Neural cell (in vitro differentiated cells): ENCODE data around the gene TFB1M. TPM values are rescaled to one million over a fixed set of nuclear protein-coding genes. Genes with fewer than 3 reads are reported as not detected.

ENCODE experiments used
- H2AFZ ChIP-seq: fragments of 200-600, 300-800 bp; sonication (generic), shearing (Covaris generic); 2 replicates; pipeline ENCODE4 v1.6.0; 2014; ENCODE audit warnings: low read depth, mild to moderate bottlenecking, antibody characterized with exemption, low read length, moderate library complexity
- H3F3A ChIP-seq: fragments of 200-600 bp; shearing (Covaris generic); 2 replicates; pipeline ENCODE4 v1.6.1; 2016; ENCODE audit warnings: mild to moderate bottlenecking, moderate library complexity, mixed read lengths, antibody characterized with exemption, low read length; ENCODE audit not compliant: insufficient read depth, poor library complexity, severe bottlenecking
- H3K27ac ChIP-seq: fragments of 200-600, 300-800 bp; sonication (generic), shearing (Covaris generic); 2 replicates; pipeline ENCODE4 v1.5.1; 2014; ENCODE audit warnings: mild to moderate bottlenecking, low read length, moderate library complexity
- H3K27me3 ChIP-seq: fragments of 300-800, 200-600 bp; sonication (generic), shearing (Covaris generic); 2 replicates; pipeline ENCODE4 v1.6.0; 2014; ENCODE audit warnings: mild to moderate bottlenecking, low read depth, low read length, moderate library complexity; ENCODE audit not compliant: insufficient read depth
- H3K36me3 ChIP-seq: fragments of 300-800, 200-600 bp; sonication (generic), shearing (Covaris generic); 2 replicates; pipeline ENCODE4 v1.5.1; 2014; ENCODE audit warnings: mild to moderate bottlenecking, antibody characterized with exemption, low read length, moderate library complexity; ENCODE audit not compliant: insufficient read depth
- H3K4me2 ChIP-seq: fragments of 300-800, 200-600 bp; sonication (generic), shearing (Covaris generic); 2 replicates; pipeline ENCODE4 v1.6.0; 2014; ENCODE audit warnings: mild to moderate bottlenecking, low read length
- H3K4me3 ChIP-seq: fragments of 300-800, 200-600 bp; sonication (generic), shearing (Covaris generic); 2 replicates; pipeline ENCODE4 v1.5.1; 2014; ENCODE audit warnings: mild to moderate bottlenecking, low read length, moderate library complexity
- H3K79me2 ChIP-seq: fragments of 200-600 bp; shearing (Covaris generic); replicated peaks from 2 replicates; pipeline ENCODE4 v1.6.0; 2014; ENCODE audit warnings: mild to moderate bottlenecking, low read length, moderate library complexity; ENCODE audit not compliant: insufficient read depth
- H3K9ac ChIP-seq: fragments of 300-800, 200-600 bp; sonication (generic), shearing (Covaris generic); 2 replicates; pipeline ENCODE4 v1.6.1; 2016; ENCODE audit warnings: mild to moderate bottlenecking, low read length, mixed read lengths
- H3K9me2 ChIP-seq: fragments of 200-600 bp; shearing (Covaris generic); 2 replicates; pipeline ENCODE4 v1.6.1; 2016; ENCODE audit warnings: mild to moderate bottlenecking, low read length, mixed read lengths; ENCODE audit not compliant: insufficient read depth
- H3K9me3 ChIP-seq: fragments of 200-600, 300-800 bp; sonication (generic), shearing (Covaris generic); 2 replicates; pipeline ENCODE4 v1.6.1; 2016; ENCODE audit warnings: mild to moderate bottlenecking, mixed run types, low read length, moderate library complexity, mixed read lengths
- H4K20me1 ChIP-seq: fragments of 200-600 bp; shearing (Covaris generic); 2 replicates; pipeline ENCODE4 v1.6.1; 2016; ENCODE audit warnings: mild to moderate bottlenecking, mixed run types; ENCODE audit not compliant: insufficient read depth
- CTCF ChIP-seq: fragments of 450-650 bp; IDR thresholded peaks from 2 replicates; pipeline ENCODE4 v1.5.1; 2014; ENCODE audit warnings: antibody characterized with exemption, mild to moderate bottlenecking, moderate library complexity; ENCODE audit not compliant: poor library complexity, severe bottlenecking
- EP300 ChIP-seq: fragments of 450-650 bp; conservative IDR thresholded peaks from 2 replicates; pipeline ENCODE4 v1.6.1; 2014; ENCODE audit warnings: antibody characterized with exemption, mild to moderate bottlenecking, moderate library complexity; ENCODE audit not compliant: poor library complexity, severe bottlenecking
- EZH2 ChIP-seq: fragments of 200-600, 300-800 bp; shearing (Covaris generic), sonication (generic); IDR thresholded peaks from 2 replicates; pipeline ENCODE4 v1.6.1; 2014; ENCODE audit warnings: antibody characterized with exemption, low read length, borderline replicate concordance, mild to moderate bottlenecking; ENCODE audit not compliant: insufficient read depth, poor library complexity, severe bottlenecking
- MXI1 ChIP-seq: fragments of 450-650 bp; conservative IDR thresholded peaks from 2 replicates; pipeline ENCODE4 v1.6.1; 2014; ENCODE audit warnings: antibody characterized with exemption, mild to moderate bottlenecking; ENCODE audit not compliant: poor library complexity, severe bottlenecking
- POLR2AphosphoS5 ChIP-seq: IDR thresholded peaks from 2 replicates; pipeline ENCODE4 v1.6.1; 2012
- RAD21 ChIP-seq: fragments of 450-650 bp; conservative IDR thresholded peaks from 2 replicates; pipeline ENCODE4 v1.6.1; 2014; ENCODE audit warnings: antibody characterized with exemption, mild to moderate bottlenecking, moderate library complexity
- REST ChIP-seq: IDR thresholded peaks from 2 replicates; pipeline ENCODE4 v1.6.1; 2012; ENCODE audit warnings: borderline replicate concordance
- SMC3 ChIP-seq: fragments of 450-650 bp; conservative IDR thresholded peaks from 2 replicates; pipeline ENCODE4 v1.6.1; 2014; ENCODE audit warnings: antibody characterized with exemption, mild to moderate bottlenecking, moderate library complexity; ENCODE audit not compliant: poor library complexity
- TAF1 ChIP-seq: IDR thresholded peaks from 2 replicates; pipeline ENCODE4 v1.6.1; 2012; ENCODE audit warnings: low read depth
- polyA plus RNA-seq: library from polyadenylated mRNA; depleted of rRNA; stranded (reverse); fragments of >200 nt; gene quantifications from 2 replicates; pipeline ENCODE4 v1.2.3, GENCODE V29; 2014

Gene TFB1M
- polyA plus RNA-seq, 1 donor from 2014 or later, result 15.5 TPM

GRCh38 chr6:155215906-155216305, 98.4 kb downstream of the TFB1M start (continued):
- TF ChIP-seq CTCF, result no peak

GRCh38 chr6:155213611-155214372, 100.5 kb downstream of the TFB1M start:
- no peaks in the 10 kb centered on the region for H3K9me2 ChIP-seq
- H3K4me2 ChIP-seq, result no peak overlapping the region
- H2AFZ ChIP-seq, result no peak overlapping the region
- no peaks in the 10 kb centered on the region for H3K9me3 ChIP-seq
- H3K9ac ChIP-seq, result no peak overlapping the region
- TF ChIP-seq TAF1 (no peak), REST (no peak), SMC3 (no peak), RAD21 (no peak), POLR2AphosphoS5 (no peak), MXI1 (no peak), CTCF (no peak), EZH2 (no peak), EP300 (no peak)
- no peaks in the 10 kb centered on the region for H3F3A ChIP-seq
- H3K36me3 ChIP-seq, result no peaks in the 10 kb centered on the region
- H3K79me2 ChIP-seq, result peaks cover 15% of the 10 kb centered on the region
- no peaks in the 10 kb centered on the region for H3K27me3 ChIP-seq
- no peak overlapping the region for H3K4me3 ChIP-seq
- no peak overlapping the region for H3K27ac ChIP-seq
- no peaks in the 10 kb centered on the region for H4K20me1 ChIP-seq
